ENCODE results near the gene GRM3.

The GRM3 gene

GRCh38 chr7:86784765-86785164 is 141.1 kb downstream of the GRM3 start:
- in situ Hi-C loops (cut with HindIII; ENCODE audit: low sequenced_read_pairs) = no loop called here

- in situ Hi-C loops (cut with HindIII; ENCODE audit: low sequenced_read_pairs) = no loop called here
These were observed 141.9 kb downstream of the GRM3 start for GRCh38 chr7:86785641-86786040.

- in situ Hi-C loops (cut with HindIII; ENCODE audit: low sequenced_read_pairs) = no loop called here
These were observed 142.7 kb downstream of the GRM3 start for GRCh38 chr7:86786376-86786775.

GRCh38 chr7:86788948-86789347 is 145.2 kb downstream of the GRM3 start:
- in situ Hi-C loops (cut with HindIII; ENCODE audit: low sequenced_read_pairs) = no loop called here

- in situ Hi-C loops (cut with HindIII; ENCODE audit: low sequenced_read_pairs) = no loop called here
These were observed 146.7 kb downstream of the GRM3 start for GRCh38 chr7:86790383-86790782.

- in situ Hi-C loops (cut with HindIII; ENCODE audit: low sequenced_read_pairs) = no loop called here
These were observed 148.6 kb downstream of the GRM3 start for GRCh38 chr7:86792260-86792659.

- in situ Hi-C loops (cut with HindIII; ENCODE audit: low sequenced_read_pairs) = no loop called here
These were observed 149.4 kb downstream of the GRM3 start for GRCh38 chr7:86793136-86793535.

GRCh38 chr7:86814661-86815379 is 171.1 kb downstream of the GRM3 start:
- in situ Hi-C loops (cut with HindIII; ENCODE audit: low sequenced_read_pairs) = no loop called here

GRCh38 chr7:86815556-86815955 is 171.8 kb downstream of the GRM3 start:
- in situ Hi-C loops (cut with HindIII; ENCODE audit: low sequenced_read_pairs) = no loop called here

GRCh38 chr7:86818903-86819302 is 175.2 kb downstream of the GRM3 start:
- in situ Hi-C loops (cut with HindIII; ENCODE audit: low sequenced_read_pairs) = no loop called here

- in situ Hi-C loops (cut with HindIII; ENCODE audit: low sequenced_read_pairs) = no loop called here
These were observed 180.1 kb downstream of the GRM3 start for GRCh38 chr7:86823769-86824168.

GRCh38 chr7:86825264-86825663 is 181.6 kb downstream of the GRM3 start:
- in situ Hi-C loops (cut with HindIII; ENCODE audit: low sequenced_read_pairs) = no loop called here

- in situ Hi-C loops (cut with HindIII; ENCODE audit: low sequenced_read_pairs) = no loop called here
These were observed 183.2 kb downstream of the GRM3 start for GRCh38 chr7:86826948-86827347.

GRCh38 chr7:86833360-86833759 is 189.7 kb downstream of the GRM3 start:
- in situ Hi-C loops (cut with HindIII; ENCODE audit: low sequenced_read_pairs) = no loop called here

GRCh38 chr7:86837235-86837634 is 193.5 kb downstream of the GRM3 start:
- in situ Hi-C loops (cut with HindIII; ENCODE audit: low sequenced_read_pairs) = no loop called here

GRCh38 chr7:86844608-86845007 is 200.9 kb downstream of the GRM3 start:
- in situ Hi-C loops (cut with HindIII; ENCODE audit: low sequenced_read_pairs) = no loop called here

GRCh38 chr7:86846494-86847190 is 202.9 kb downstream of the GRM3 start:
- in situ Hi-C loops (cut with HindIII; ENCODE audit: low sequenced_read_pairs) = no loop called here

- in situ Hi-C loops (cut with HindIII; ENCODE audit: low sequenced_read_pairs) = no loop called here
These were observed 204.5 kb downstream of the GRM3 start for GRCh38 chr7:86848226-86848625.

GRCh38 chr7:86851566-86851965 is 207.9 kb downstream of the GRM3 start:
- in situ Hi-C loops (cut with HindIII; ENCODE audit: low sequenced_read_pairs) = no loop called here

- in situ Hi-C loops (cut with HindIII; ENCODE audit: low sequenced_read_pairs) = no loop called here
These were observed 219.7 kb downstream of the GRM3 start for GRCh38 chr7:86863452-86863851.

GRCh38 chr7:86867163-86867762 is 223.6 kb downstream of the GRM3 start:
- in situ Hi-C loops (cut with HindIII; ENCODE audit: low sequenced_read_pairs) = no loop called here

- in situ Hi-C loops (cut with HindIII; ENCODE audit: low sequenced_read_pairs) = no loop called here
These were observed 232.4 kb downstream of the GRM3 start for GRCh38 chr7:86876146-86876545.
